ENCODE measurements around the gene STK25.

Gene STK25

DNA sequence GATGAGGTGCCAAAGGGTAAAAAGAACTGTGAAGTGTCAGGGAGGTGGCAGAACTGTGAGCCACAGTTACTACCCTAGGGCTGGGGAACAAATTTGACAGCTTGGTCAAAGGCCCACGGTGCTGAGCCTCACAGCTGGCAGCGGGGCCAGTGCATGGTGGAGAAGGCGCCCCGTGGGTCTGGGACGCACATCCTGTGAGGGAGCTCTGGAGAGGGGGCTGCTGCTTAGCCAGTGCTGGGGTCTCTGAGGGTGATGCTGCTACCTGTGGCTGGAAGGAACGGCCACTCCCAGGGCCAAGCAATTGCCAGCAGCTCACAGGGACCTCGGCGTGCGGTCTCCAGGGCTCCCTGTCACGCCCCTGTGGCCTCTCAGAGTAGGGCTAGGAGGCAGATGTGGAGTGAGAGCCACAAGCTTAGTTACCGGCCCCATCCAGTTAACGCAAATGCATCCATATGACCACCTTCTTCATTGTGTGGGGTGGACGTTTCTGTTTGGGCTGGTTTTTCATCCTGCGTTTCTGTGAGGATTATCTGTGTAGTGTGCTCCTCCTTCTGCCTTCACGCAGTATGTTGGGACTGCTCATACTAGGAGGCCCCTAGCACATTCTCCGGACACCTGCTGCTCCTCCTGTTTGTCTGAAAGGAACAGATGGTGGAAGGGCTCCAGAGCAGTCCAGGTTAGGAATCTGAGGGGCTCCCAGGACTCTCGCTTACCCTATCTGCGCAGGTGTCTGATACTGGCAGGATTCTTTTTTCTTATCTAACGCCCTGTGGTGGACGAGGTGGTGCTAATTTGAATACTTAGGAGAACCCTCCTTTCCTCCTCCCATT, 26.0 kb downstream of the STK25 start:
- no peak for TF ChIP-seq GATA2 (IDR thresholded peaks at IDR 0.05; ENCODE audit: low read depth, low read length)
- TF ChIP-seq GATA3 (IDR thresholded peaks at IDR 0.05; ENCODE audit: low read depth, low read length), result no peak

DNA sequence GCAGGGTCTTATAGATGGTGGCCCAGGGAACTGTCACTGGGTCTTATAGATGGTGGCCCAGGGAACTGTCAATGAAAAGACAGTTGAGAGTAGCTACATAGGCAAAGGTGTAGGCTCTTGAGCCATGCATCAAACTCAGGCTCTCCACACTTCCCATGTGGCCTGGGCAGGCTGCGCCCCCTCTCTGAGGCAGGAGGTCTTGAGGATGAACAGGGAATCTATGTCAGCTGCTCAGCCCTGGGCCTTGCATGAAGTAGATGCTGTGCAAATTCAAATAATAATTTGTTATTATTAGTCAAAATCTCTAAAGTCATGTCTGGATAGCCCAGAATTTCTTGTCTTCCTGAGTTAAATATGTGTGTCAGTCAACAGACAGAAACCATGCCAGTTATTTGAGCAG, 26.7 kb downstream of the STK25 start:
- TF ChIP-seq GATA3 (IDR thresholded peaks at IDR 0.05; ENCODE audit: low read depth, low read length) (no peak), GATA2 (IDR thresholded peaks at IDR 0.05; ENCODE audit: low read depth, low read length) (no peak)

DNA sequence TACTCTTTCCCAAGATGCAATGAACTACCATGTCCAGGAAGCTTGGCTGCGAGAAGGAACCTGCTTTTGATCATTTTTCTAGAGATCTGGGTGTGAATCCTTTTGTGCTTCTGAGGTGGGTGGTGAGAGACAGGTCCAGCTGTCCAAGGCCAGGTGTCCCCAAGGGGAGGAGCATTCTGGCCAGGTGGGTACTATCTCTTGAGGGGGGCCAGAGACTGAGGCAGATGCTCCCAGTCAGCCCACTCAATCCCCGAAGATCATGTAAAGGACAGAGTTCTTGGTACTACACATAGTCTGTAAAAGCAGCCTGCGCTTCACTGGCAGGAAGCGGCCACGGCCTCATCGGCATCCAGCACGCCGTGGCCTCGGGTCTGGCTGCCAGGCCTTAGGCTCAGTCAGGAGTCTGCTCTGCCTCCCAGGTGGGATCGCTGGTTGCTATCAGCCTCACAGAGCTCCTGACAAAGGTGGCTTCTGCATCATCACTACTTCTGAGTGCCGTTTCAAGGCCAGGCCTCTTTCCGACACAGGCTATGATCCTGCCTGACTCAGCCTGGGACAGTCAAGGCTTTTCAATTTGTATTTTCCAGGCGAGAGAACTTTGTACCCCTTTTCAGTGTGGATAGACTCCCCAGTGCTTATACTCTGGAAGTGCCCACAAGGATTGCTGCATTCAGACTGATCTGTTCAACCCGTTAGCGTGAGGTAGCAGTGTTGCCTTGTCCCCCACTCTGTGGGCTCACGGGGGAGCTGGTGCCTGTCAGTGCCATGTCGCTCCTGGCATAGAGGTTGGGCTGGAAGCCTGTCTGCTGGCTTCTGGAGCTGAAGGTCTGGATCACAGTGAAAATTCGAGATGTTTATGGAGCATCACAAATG, 29.1 kb downstream of the STK25 start:
- TF ChIP-seq GATA3 (IDR thresholded peaks at IDR 0.05; ENCODE audit: low read depth, low read length) (no peak), GATA2 (IDR thresholded peaks at IDR 0.05; ENCODE audit: low read depth, low read length) (no peak)

DNA sequence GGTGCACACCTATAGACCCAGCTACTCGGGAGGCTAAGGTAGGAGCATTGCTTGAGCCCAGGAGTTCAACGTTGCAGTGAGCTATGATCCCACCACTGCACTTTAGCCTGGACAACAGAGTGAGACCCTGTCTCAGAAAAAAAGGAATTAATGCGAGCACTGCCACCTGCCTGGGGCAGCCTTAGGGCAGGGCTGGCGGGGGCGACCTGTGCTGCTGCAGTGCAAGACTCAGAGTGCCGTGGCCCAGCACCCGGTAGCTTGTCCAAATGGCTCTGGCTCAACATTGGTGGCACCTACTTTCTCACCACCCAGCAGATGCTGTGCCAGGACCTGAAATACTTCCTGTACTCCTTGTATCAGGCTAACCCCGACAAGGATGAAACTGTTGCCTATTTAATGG, 30.2 kb downstream of the STK25 start:
- TF ChIP-seq GATA3 (IDR thresholded peaks at IDR 0.05; ENCODE audit: low read depth, low read length) (no peak), GATA2 (IDR thresholded peaks at IDR 0.05; ENCODE audit: low read depth, low read length) (no peak)

DNA sequence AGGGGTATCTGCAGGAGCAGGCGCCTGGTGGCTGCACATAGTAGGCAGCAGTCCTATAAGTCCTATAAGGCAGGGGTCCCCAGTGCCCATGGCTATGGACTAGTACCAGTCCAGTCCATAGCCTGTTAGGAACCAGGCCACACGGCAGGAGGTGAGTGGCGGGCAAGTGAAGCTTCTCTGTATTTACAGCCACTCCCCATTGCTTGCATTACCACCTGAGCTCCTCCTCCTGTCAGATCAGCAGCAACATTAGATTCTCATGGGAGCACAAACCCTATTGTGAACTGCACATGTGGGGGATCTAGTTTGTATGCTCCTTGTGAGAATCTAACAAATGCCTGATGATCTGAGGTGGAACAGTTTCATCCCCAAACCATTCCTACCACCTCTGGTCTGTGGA, 33.1 kb downstream of the STK25 start:
- TF ChIP-seq GATA3 (IDR thresholded peaks at IDR 0.05; ENCODE audit: low read depth, low read length), result no peak
- TF ChIP-seq GATA2 (IDR thresholded peaks at IDR 0.05; ENCODE audit: low read depth, low read length), result no peak

DNA sequence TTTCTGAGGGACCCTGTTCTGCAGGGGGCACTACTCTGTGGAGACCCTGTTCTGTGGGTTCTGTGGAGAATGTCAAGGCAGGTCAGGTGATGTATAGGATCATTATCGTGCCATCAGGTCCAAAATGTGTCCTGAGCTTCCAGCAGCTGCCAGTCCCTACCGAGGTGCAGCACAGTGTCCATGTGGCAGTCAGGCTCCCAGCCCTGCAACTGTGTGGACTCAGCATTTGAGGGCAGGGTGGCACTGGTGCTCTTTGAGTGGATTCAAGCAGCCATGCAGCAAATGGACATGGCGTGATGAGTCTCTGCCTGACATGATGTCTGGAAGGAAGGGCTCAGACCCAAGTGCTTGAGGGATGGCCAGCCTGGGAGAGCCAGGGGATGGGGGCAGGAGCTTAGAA, 35.0 kb downstream of the STK25 start:
- TF ChIP-seq GATA3 (IDR thresholded peaks at IDR 0.05; ENCODE audit: low read depth, low read length) (no peak), GATA2 (IDR thresholded peaks at IDR 0.05; ENCODE audit: low read depth, low read length) (no peak)

DNA sequence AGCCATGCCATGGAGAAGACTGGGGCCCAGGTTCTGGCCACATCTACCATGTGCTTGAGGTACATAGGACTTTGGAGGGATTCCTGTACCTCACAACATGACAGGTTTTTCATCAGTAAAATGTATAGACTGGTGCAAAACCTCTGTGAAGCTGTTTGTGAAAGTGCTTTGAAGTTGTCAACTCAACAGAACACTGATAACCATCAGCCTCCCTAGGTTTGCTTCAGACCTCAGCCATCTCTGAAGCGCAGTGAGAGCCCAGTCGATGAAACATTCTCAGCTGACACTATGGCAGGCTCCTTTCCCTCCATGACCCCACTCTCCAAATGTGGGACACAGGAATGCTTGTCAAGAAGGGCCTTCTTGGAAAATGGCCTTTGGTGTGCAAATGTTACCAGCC, 38.6 kb downstream of the STK25 start:
- TF ChIP-seq GATA3 (IDR thresholded peaks at IDR 0.05; ENCODE audit: low read depth, low read length), result no peak
- TF ChIP-seq GATA2 (IDR thresholded peaks at IDR 0.05; ENCODE audit: low read depth, low read length), result no peak

DNA sequence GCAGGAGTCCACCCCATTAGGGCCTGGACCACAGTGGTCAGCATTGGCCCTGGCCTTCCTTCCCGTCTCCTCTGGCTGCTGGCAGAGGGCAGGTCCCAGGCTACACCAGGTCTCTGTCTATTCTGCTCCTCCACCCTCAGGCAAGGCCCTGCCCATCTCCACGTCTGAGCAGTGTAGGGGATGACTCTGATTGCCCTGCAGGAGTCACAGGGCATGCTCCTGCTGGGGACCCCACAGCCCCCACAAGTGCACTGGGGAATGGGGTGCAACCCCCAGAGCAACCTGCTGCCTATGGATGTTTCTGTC, 40.0 kb downstream of the STK25 start:
- TF ChIP-seq GATA2 (IDR thresholded peaks at IDR 0.05; ENCODE audit: low read depth, low read length) (no peak), GATA3 (IDR thresholded peaks at IDR 0.05; ENCODE audit: low read depth, low read length) (no peak)

DNA sequence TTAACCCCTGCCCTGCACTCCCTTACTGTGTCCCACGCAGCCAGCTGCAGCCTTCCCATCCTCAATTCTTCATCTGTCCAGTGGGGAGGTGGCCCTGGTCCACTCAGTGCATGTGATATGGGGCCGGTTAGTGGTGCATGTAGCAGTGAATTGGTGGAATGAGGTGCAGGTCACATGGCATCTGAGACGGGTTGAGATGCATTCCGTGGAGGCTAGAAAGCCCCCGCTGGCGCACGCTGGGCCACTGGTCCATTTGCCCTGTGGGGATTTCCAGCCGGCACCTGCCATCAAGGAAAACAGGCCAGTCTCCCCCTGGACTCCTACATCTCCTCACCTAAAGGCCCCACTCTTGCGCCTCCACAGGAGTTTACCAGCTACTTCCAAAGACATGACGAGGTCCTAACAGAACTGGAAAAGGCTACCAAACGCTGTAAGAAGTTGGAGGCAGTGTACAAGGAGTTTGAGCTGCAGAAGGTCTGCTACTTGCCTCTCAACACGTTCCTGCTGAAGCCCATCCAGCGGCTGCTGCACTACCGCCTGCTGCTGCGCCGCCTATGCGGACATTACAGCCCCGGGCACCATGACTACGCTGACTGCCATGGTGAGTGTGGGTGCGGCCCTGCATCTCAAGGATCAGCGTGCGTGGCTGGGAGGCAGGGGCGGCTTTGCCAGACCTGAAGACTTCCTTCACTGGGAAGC, 40.5 kb downstream of the STK25 start:
- TF ChIP-seq GATA3 (IDR thresholded peaks at IDR 0.05; ENCODE audit: low read depth, low read length), result no peak
- TF ChIP-seq GATA2 (IDR thresholded peaks at IDR 0.05; ENCODE audit: low read depth, low read length), result no peak

DNA sequence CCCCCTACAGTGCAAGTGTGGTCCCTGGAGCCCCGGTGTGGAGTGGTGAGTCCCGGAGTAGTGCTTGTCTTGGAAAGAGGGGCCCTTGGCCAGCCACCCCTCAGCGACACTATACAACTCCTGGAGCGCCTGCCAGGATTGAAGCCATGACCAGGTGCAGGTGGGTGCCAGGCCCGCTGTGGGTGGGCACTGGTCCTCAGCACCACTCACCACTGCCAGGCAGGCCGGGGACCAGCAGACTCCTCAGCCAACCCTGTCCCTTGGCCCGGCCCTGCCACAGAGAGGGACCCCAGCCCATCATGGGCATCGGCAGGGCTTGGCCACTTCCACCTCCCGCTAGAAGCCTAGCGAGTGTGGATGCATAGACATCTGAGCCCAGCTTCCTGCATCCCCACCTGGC, 42.2 kb downstream of the STK25 start:
- TF ChIP-seq GATA3 (IDR thresholded peaks at IDR 0.05; ENCODE audit: low read depth, low read length) (no peak), GATA2 (IDR thresholded peaks at IDR 0.05; ENCODE audit: low read depth, low read length) (no peak)

DNA sequence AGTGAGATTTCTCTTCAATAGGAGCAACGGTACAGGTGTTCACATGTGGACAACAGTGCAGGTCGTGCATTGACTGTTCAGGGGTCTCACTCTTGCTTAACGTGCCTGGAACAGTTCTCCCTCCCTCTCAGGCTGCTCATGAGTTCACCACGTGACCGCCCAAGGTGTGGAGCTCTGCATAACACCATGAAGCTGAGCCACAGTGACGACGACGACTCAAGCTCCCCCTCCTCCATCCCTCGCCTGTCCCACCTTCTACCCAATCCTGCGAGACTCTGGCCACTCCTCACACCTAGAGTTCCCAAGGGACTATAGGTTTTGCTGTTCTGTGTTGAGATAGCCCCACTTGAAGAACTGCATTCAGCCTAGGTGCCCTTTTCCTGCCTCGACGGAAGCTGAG, 42.8 kb downstream of the STK25 start:
- no peak for TF ChIP-seq GATA3 (IDR thresholded peaks at IDR 0.05; ENCODE audit: low read depth, low read length)
- TF ChIP-seq GATA2 (IDR thresholded peaks at IDR 0.05; ENCODE audit: low read depth, low read length), result no peak

DNA sequence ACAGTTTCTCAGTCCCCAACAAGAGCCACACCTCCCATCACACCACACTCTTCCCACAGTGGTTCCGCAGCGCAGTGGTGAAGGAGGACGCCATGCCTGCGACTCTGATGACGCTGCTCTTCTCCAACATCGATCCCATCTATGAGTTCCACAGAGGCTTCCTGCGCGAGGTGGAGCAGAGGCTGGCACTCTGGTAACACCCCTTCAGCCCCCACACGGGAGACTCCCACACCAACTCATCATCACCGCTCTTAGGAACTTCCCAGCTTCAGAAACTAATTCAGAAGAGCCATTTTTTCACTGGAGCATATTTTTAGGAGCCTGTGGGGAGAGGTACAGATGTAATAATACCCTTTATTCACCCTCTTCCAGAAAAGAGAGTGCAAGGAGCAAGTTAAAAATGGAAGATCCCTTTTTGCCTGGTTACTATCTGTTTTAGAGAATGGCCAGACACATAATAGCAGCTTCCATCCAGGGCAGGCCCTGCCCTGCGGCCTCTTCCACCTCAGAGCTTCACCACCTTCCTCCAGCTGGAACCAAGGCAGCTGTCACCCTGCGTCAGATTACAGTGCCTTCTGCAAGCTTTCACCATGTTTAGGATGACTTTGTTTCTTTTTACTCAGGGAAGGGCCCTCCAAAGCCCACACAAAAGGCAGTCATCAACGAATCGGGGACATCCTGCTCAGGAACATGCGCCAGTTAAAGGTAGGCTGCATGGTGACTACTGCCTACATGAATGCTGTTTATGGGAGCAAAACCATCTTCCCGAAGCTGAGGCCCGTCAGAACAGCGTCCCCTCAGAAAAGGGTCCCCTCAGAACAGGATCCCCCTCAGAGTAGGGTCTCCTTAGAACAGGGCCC, 44.9 kb downstream of the STK25 start:
- TF ChIP-seq GATA3 (IDR thresholded peaks at IDR 0.05; ENCODE audit: low read depth, low read length), result no peak
- no peak for TF ChIP-seq GATA2 (IDR thresholded peaks at IDR 0.05; ENCODE audit: low read depth, low read length)
